Ascending aorta (tissue), 2 donors: Measurements from ENCODE around the gene ILK. TPM values are rescaled to one million over a fixed set of nuclear protein-coding genes. Genes with fewer than 3 reads are reported as not detected.
A peak's percentile ranks its signal among the peaks of the same experiment; 100 is the strongest.

ENCODE experiments used
- DNase-seq, 2 donors: peaks; one replicate each; pipeline ENCODE4 v3.0.0-alpha.2; 2019; ENCODE audit warnings: low spot score in 2 of 2
- H3K27ac ChIP-seq, 2 donors: fragments of 200-600 bp; sonication (generic); one replicate each; pipeline ENCODE4 v1.5.1; 2016 to 2017; ENCODE audit warnings: mild to moderate bottlenecking in 1 of 2
- H3K27me3 ChIP-seq: fragments of 200-600 bp; sonication (generic); one replicate; pipeline ENCODE4 v1.5.1; 2017
- H3K36me3 ChIP-seq, 2 donors: fragments of 200-600 bp; sonication (generic); one replicate each; pipeline ENCODE4 v1.5.1; 2016
- H3K4me1 ChIP-seq, 2 donors: fragments of 200-600 bp; sonication (generic); one replicate each; pipeline ENCODE4 v1.5.1; 2016 to 2017; ENCODE audit warnings: mild to moderate bottlenecking in 1 of 2
- H3K4me3 ChIP-seq, 2 donors: fragments of 200-600 bp; sonication (generic); one replicate each; pipeline ENCODE4 v1.5.1; 2016 to 2017; ENCODE audit warnings: mild to moderate bottlenecking in 1 of 2
- H3K9me3 ChIP-seq, 2 donors: fragments of 200-600 bp; sonication (generic); one replicate each; pipeline ENCODE4 v1.5.1; 2016
- intact Hi-C: fragments of 100-400 bp; cut with DNase I; formaldehyde crosslinking; loops from one replicate; pipeline ENCODE4 v1.15.1; 2023
- total RNA-seq: library from RNA; depleted of rRNA; stranded (reverse); fragments of >200 nt; gene quantifications from one replicate; pipeline ENCODE4 v1.1.0, GENCODE V29; 2016
- TF ChIP-seq, protein P1 (sequence below), 3 experiments: fragments of 200-600 bp in 2 of 3; fragments of 450-650 bp in 1 of 3; sonication (generic) in 2 of 3; IDR thresholded peaks; one replicate each; pipeline ENCODE4 v1.5.1; 2016 to 2019; ENCODE audit warnings: antibody characterized with exemption in 3 of 3, mild to moderate bottlenecking in 1 of 3, moderate library complexity in 1 of 3

Gene ILK
- total RNA-seq, 1 donor from 2014 or later = 183 TPM

DNA sequence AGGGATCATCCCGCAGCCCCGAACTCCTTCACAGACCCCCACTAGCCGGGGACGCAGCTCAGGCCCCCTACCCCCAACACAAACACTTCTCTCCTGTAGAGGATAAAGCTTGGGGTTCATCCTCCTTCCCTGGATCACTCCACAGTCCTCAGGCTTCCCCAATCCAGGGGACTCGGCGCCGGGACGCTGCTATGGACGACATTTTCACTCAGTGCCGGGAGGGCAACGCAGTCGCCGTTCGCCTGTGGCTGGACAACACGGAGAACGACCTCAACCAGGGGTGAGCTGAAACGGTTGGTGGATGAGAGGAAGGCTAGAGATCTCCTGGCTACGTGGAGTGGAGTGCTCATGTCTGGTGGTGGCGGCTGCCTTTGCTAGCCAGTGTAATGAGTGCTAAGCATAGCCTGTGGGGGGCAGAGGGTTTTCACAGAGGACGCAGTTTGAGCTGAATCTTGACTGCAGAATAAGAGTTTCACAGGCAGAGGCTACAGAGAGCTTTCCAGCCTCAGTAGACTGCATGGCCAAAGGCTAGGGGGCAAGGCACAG lies 580 bp downstream of the ILK start:
- no peaks in the 10 kb centered on the region for H3K9me3 ChIP-seq
- H3K4me1 ChIP-seq = peaks cover 30 to 40% of the 10 kb centered on the region in 2 donors
- intact Hi-C loops = loop anchor here (5.0 to 10.0 kb wide), 2 partner anchors 212 to 1381 kb away; partner anchors contain the start of genes EIF3F and SMPD1
- TF ChIP-seq, protein P1, sequence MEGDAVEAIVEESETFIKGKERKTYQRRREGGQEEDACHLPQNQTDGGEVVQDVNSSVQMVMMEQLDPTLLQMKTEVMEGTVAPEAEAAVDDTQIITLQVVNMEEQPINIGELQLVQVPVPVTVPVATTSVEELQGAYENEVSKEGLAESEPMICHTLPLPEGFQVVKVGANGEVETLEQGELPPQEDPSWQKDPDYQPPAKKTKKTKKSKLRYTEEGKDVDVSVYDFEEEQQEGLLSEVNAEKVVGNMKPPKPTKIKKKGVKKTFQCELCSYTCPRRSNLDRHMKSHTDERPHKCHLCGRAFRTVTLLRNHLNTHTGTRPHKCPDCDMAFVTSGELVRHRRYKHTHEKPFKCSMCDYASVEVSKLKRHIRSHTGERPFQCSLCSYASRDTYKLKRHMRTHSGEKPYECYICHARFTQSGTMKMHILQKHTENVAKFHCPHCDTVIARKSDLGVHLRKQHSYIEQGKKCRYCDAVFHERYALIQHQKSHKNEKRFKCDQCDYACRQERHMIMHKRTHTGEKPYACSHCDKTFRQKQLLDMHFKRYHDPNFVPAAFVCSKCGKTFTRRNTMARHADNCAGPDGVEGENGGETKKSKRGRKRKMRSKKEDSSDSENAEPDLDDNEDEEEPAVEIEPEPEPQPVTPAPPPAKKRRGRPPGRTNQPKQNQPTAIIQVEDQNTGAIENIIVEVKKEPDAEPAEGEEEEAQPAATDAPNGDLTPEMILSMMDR (IDR thresholded peaks at IDR 0.05) = no peak
- DNase-seq = peak in 1 of 2 donors; percentile 77
- no peaks in the 10 kb centered on the region for H3K27me3 ChIP-seq
- H3K27ac ChIP-seq = peak overlapping the region; percentile 95 to 97
- peak overlapping the region; percentile 64 to 92 for H3K4me3 ChIP-seq
- H3K36me3 ChIP-seq = peaks cover 35 to 37% of the 10 kb centered on the region in 2 donors

DNA sequence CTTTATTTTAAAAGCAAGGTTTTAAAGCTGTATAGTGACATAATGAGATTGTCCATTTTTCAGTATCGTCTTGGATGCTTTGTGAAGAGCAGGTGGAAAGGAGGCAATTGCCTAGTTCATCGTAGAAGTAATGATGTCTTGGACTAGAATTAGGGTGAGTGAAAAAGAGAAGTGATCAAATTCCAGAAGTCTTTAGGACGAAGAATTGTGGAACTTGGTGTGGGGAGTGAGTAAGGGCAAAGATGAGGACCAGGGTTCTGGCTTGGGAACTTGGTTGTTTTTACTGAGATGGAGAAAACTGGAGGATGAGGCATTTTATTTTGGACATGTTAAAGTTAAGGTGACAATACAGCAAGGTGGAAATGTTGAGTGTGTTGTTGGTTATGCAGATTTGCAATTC lies 1.2 kb downstream of the ILK start:
- Histone ChIP-seq H3K9me3 (no peaks in the 10 kb centered on the region), H3K36me3 (peaks cover 35 to 37% of the 10 kb centered on the region in 2 donors), H3K27me3 (no peaks in the 10 kb centered on the region), H3K4me1 (peaks cover 30 to 42% of the 10 kb centered on the region in 2 donors), H3K4me3 (peak overlapping the region; percentile 64 to 92), H3K27ac (peak overlapping the region; percentile 95 to 97)
- intact Hi-C loops = loop anchor here (5.0 to 10.0 kb wide), 2 partner anchors 212 to 1380 kb away; partner anchors contain the start of genes EIF3F and SMPD1
- TF ChIP-seq, protein P1 (IDR thresholded peaks at IDR 0.05) = no peak
- DNase-seq = no peak

DNA sequence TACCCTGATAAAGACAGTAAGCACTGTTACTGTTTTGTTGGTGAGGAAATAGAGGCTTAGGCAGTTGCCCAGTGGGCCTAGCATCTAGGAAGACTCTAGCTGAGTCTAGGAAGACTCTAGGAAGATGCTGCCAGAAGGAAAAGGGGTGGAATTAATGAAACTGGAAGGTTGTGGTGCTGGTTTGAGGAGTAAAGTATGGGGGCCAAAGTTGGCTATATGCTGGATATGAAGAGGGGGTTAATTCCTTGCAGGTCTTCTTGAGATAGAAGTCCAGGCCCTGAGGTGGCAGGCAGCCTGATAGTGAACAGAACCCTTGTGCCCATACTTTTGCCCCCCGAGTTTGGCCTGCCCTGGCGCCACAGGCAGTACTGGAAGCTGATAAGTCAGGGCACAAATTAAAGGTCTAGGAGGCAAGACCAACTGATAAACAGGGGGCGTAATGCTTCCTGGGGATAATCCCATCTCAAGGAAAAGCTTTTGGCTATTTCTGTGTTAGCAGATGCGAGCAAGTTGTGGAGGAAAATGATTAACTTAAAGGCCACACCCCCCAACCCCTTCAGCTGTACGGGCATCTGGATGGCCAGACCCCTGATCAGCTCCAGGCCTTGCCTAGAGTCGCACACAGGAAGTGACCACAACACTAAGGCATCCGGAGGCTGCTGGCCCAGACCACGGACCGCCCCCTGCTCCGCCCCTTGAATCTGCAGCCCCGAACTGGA lies 3.1 kb downstream of the ILK start:
- H3K27me3 ChIP-seq = no peaks in the 10 kb centered on the region
- TF ChIP-seq, protein P1 (IDR thresholded peaks at IDR 0.05) = no peak
- peaks cover 30 to 50% of the 10 kb centered on the region in 2 donors for H3K4me1 ChIP-seq
- H3K4me3 ChIP-seq = peak overlapping the region; percentile 64 to 92
- DNase-seq = peak; percentile 83 to 98
- peak overlapping the region; percentile 95 to 97 for H3K27ac ChIP-seq
- peaks cover 34 to 39% of the 10 kb centered on the region in 2 donors for H3K36me3 ChIP-seq
- intact Hi-C loops = loop anchor here (2.0 to 10.0 kb wide), 2 partner anchors 132 to 1378 kb away; partner anchors contain the start of gene EIF3F
- no peaks in the 10 kb centered on the region for H3K9me3 ChIP-seq

DNA sequence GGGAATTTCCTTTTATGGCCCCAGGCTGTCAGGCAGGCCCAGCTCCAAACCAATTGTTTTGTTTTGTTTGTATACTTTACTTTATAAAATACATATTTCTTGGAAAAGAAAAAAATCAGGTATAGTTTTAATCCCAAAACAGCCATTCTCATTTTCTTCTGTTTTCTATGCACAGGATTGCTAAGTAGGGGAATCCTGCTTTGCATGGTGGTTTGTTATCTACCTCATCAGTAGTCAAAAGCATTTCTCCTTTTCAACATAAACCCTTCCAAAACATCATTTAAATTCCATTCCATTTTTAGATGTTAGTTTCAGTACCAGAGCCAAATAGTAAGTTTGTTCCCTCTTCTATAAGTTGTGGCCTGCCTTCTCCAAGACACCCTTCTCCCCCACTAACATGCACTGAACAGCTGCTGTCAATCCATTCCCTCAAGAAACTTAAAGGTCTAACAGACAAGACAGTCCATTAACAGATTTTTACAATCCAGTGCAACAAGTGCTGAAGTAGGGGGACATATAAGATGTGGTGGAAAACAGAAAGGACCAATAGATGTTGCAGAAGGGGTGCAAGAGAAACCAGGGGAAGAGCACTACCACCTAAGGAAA lies 3.7 kb downstream of the ILK start:
- peak overlapping the region; percentile 64 to 92 for H3K4me3 ChIP-seq
- peaks cover 26 to 43% of the 10 kb centered on the region in 2 donors for H3K4me1 ChIP-seq
- TF ChIP-seq, protein P1 (IDR thresholded peaks at IDR 0.05) = no peak
- DNase-seq = no peak
- intact Hi-C loops = loop anchor here (2.0 to 10.0 kb wide), 2 partner anchors 132 to 1378 kb away; partner anchors contain the start of gene EIF3F
- peaks cover 34 to 39% of the 10 kb centered on the region in 2 donors for H3K36me3 ChIP-seq
- no peaks in the 10 kb centered on the region for H3K27me3 ChIP-seq
- peak overlapping the region; percentile 95 to 97 for H3K27ac ChIP-seq
- no peaks in the 10 kb centered on the region for H3K9me3 ChIP-seq

DNA sequence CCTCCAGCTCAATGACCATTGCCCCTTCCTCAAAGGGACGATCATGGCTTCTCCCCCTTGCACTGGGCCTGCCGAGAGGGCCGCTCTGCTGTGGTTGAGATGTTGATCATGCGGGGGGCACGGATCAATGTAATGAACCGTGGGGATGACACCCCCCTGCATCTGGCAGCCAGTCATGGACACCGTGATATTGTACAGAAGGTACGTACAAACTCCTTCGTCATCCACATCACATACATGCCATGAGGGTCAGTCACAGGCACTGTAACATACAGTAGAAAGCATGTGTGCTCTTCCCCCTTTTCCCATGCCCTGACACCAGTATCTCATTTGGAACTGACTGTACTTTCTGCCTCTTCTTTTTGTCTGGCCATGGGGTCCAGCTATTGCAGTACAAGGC lies 4.4 kb downstream of the ILK start:
- Histone ChIP-seq H3K4me3 (peak overlapping the region; percentile 64 to 92), H3K4me1 (peaks cover 25 to 41% of the 10 kb centered on the region in 2 donors), H3K27me3 (no peaks in the 10 kb centered on the region), H3K36me3 (peaks cover 34 to 39% of the 10 kb centered on the region in 2 donors), H3K9me3 (no peaks in the 10 kb centered on the region), H3K27ac (peak overlapping the region; percentile 95 to 97)
- TF ChIP-seq, protein P1 (IDR thresholded peaks at IDR 0.05) = no peak
- intact Hi-C loops = loop anchor here (10.0 kb wide), 1 partner anchor 1377 kb away; the partner anchor contains the start of gene EIF3F
- DNase-seq = no peak
